GM21529 (cell line): ENCODE data around the gene HAVCR1.

Experiments used
- ATAC-seq: cut with Tn5 transposase; IDR thresholded peaks from one replicate; pipeline ENCODE4 v1.9.1; 2021; ENCODE audit not compliant: unreplicated experiment

Gene HAVCR1

DNA sequence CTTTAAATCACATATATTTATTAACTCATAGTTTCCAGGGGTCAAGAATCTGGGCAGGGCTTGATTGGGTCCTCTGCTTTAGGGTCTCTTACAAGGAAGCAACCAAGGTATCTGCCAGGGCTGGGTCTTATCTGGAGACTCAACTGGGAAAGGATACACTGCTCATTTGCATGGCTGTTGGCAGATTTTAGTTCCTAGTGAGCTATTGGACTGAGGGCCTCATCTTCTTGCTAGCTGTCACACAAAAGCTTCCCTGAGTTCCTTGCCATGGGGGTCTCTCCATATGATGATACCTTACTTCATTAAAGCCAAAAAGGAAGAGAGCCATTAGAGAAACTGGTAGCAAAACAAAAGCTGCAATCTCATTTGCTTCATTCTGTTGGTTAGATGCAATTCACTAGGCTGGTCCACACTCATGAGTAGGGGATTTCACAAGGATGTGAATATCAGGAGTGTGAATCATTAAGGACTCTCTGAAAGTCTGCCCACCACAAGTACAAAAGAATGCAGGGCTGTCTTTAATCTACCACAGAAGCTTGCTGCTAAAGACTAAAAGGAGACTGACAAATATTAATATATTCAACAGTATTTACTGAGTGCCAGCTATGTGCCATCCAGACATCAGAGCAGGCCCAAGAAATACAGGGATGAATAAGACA, 53.9 kb downstream of the HAVCR1 start:
- ATAC-seq: no peak

DNA sequence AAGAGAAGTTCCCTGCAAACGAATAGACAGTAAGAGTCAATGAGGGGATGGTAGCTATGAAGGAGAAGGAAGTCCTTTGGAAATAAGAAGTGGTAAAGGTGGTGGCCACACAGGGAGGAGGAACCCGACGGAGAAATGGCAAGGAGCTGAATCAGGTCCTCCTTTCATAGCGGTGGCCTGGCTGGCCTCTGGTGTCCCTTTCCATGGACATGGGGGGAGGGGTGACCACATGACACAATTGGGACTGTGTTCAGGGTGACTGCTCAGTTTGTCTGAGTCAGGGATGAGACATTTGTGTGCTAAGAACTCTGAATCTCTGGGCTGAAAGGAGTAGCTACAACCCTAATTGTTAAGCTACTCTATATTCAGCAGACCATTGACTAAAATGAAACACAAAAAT, 67.2 kb downstream of the HAVCR1 start:
- no peak for ATAC-seq

DNA sequence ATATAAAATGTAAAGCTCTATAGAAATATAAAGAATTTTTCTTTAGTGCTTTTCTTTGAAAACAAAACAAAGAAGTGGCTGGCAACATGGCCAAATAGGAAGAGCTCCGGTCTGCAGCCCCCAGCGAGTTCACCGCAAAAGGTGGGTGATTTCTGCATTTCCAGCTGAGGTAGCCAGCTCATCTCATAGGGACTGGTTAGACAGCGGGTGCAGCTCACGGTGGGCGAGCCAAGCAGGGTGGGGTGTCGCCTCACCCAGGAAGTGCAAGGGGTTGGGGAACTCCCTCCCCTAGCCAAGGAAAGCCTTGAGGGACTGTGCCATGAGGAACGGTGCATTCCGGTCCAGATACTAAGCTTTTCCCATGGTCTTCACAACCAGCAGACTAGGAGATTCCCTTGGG, 74.9 kb downstream of the HAVCR1 start:
- ATAC-seq: no peak

DNA sequence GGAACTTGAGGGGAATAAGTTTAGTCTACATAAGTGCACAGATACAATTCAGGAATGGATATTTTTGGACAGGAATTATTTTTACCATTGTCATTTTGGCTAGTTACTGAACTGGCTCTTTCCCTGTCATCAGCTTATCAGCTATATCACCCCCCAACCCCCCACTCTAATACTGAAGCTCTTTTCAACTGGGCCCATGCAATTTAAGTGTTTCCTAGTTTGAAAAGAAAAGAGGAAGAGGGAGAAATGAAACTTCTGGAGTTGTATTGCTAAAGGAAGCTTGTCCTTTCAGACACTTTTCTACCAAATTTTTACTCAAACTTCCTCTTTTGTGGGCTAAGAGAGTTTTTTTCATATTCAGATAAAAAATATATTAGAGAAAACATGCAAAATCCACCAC, 77.4 kb downstream of the HAVCR1 start:
- ATAC-seq: no peak
